ENCODE results near the gene FAM117A. TPM values are rescaled to one million over a fixed set of nuclear protein-coding genes. Genes with fewer than 3 reads are reported as not detected.
A peak's percentile ranks its signal among the peaks of the same experiment; 100 is the strongest.
"Not testable (repeated sequence)": the region's sequence is repeated elsewhere in the genome, so short reads cannot be mapped to it uniquely, and the experiment has no call there.

FAM117A gene
- polyA plus RNA-seq, 1 donor = 10.9 TPM

GRCh38 chr17:49677933-49678847 lies 85.7 kb downstream of the FAM117A start, which contains the start of gene SPOP:
Gene SPOP (minus strand): TSS chr17:49678097. CDS start chr17:49622810, 55,287 bp downstream.
- H3K36me3 ChIP-seq (ENCODE audit: control insufficient read depth, insufficient read depth, low read length) = peaks cover 2% of the 10 kb centered on the region
- peak within 1 kb of the TSS; percentile 94 for H3K27ac ChIP-seq (ENCODE audit: low read length)
- H3K4me1 ChIP-seq (ENCODE audit: control insufficient read depth, insufficient read depth, low read length) = peaks cover 8% of the 10 kb centered on the region
- H3K27me3 ChIP-seq (ENCODE audit: control insufficient read depth, insufficient read depth, low read length) = no peaks in the 10 kb centered on the region
- peak within 1 kb of the TSS; percentile 86 for H3K4me3 ChIP-seq (ENCODE audit: low read length)
- peaks cover 5% of the 10 kb centered on the region for H3K9me3 ChIP-seq (ENCODE audit: control insufficient read depth, low read depth, low read length)
- 5% methylated on average over 7 of the region's 53 CpGs for WGBS (ENCODE audit: insufficient coverage, low lambda C conversion rate)
- peak; percentile 99 to 100 for DNase-seq

- Histone ChIP-seq H3K27ac (ENCODE audit: low read length) (peak overlapping the region; percentile 94), H3K27me3 (ENCODE audit: control insufficient read depth, insufficient read depth, low read length) (no peaks in the 10 kb centered on the region), H3K4me1 (ENCODE audit: control insufficient read depth, insufficient read depth, low read length) (peaks cover 8% of the 10 kb centered on the region), H3K36me3 (ENCODE audit: control insufficient read depth, insufficient read depth, low read length) (peaks cover 6% of the 10 kb centered on the region), H3K4me3 (ENCODE audit: low read length) (peak overlapping the region; percentile 86), H3K9me3 (ENCODE audit: control insufficient read depth, low read depth, low read length) (peaks cover 5% of the 10 kb centered on the region)
- DNase-seq = peak; percentile 94 to 98
- WGBS (ENCODE audit: insufficient coverage, low lambda C conversion rate) = 0% methylated on average over 1 of the region's 34 CpGs
Observed at GRCh38 chr17:49677134-49677932, 86.6 kb downstream of the FAM117A start.

GRCh38 chr17:49676276-49676868 lies 87.6 kb downstream of the FAM117A start:
- peak in 1 of 2 donors; percentile 18 for DNase-seq
- peaks cover 8% of the 10 kb centered on the region for H3K4me1 ChIP-seq (ENCODE audit: control insufficient read depth, insufficient read depth, low read length)

GRCh38 chr17:49674507-49674906 lies 89.4 kb downstream of the FAM117A start:
- peaks cover 5% of the 10 kb centered on the region for H3K9me3 ChIP-seq (ENCODE audit: control insufficient read depth, low read depth, low read length)
- H3K27me3 ChIP-seq (ENCODE audit: control insufficient read depth, insufficient read depth, low read length) = no peaks in the 10 kb centered on the region
- no peak for DNase-seq
- H3K4me1 ChIP-seq (ENCODE audit: control insufficient read depth, insufficient read depth, low read length) = peaks cover 8% of the 10 kb centered on the region
- no peak overlapping the region for H3K4me3 ChIP-seq (ENCODE audit: low read length)
- H3K36me3 ChIP-seq (ENCODE audit: control insufficient read depth, insufficient read depth, low read length) = peaks cover 9% of the 10 kb centered on the region
- H3K27ac ChIP-seq (ENCODE audit: low read length) = no peak overlapping the region

More at GRCh38 chr17:49676276-49676868, 87.6 kb downstream of the FAM117A start:
- WGBS (ENCODE audit: insufficient coverage, low lambda C conversion rate) = 26% methylated on average over 3 of the region's 5 CpGs
- H3K27me3 ChIP-seq (ENCODE audit: control insufficient read depth, insufficient read depth, low read length) = no peaks in the 10 kb centered on the region
- peaks cover 6% of the 10 kb centered on the region for H3K36me3 ChIP-seq (ENCODE audit: control insufficient read depth, insufficient read depth, low read length)
- peaks cover 5% of the 10 kb centered on the region for H3K9me3 ChIP-seq (ENCODE audit: control insufficient read depth, low read depth, low read length)
- no peak overlapping the region for H3K27ac ChIP-seq (ENCODE audit: low read length)
- H3K4me3 ChIP-seq (ENCODE audit: low read length) = peak overlapping the region; percentile 86

- H3K27me3 ChIP-seq (ENCODE audit: control insufficient read depth, insufficient read depth, low read length); H3K27ac ChIP-seq (ENCODE audit: low read length); H3K36me3 ChIP-seq (ENCODE audit: control insufficient read depth, insufficient read depth, low read length); H3K4me3 ChIP-seq (ENCODE audit: low read length); H3K9me3 ChIP-seq (ENCODE audit: control insufficient read depth, low read depth, low read length); H3K4me1 ChIP-seq (ENCODE audit: control insufficient read depth, insufficient read depth, low read length); DNase-seq: not testable (repeated sequence)
- 100% methylated on average over 2 of the region's 6 CpGs for WGBS (ENCODE audit: insufficient coverage, low lambda C conversion rate)
Observed at GRCh38 chr17:49673679-49674078, 90.3 kb downstream of the FAM117A start.

- 90% methylated on average over 2 of the region's 4 CpGs for whole genome bisulfite sequencing (ENCODE audit: insufficient coverage, low lambda C conversion rate)
- Histone ChIP-seq H3K36me3 (ENCODE audit: control insufficient read depth, insufficient read depth, low read length) (peaks cover 15% of the 10 kb centered on the region), H3K4me1 (ENCODE audit: control insufficient read depth, insufficient read depth, low read length) (no peaks in the 10 kb centered on the region), H3K4me3 (ENCODE audit: low read length) (no peak overlapping the region), H3K27me3 (ENCODE audit: control insufficient read depth, insufficient read depth, low read length) (no peaks in the 10 kb centered on the region), H3K9me3 (ENCODE audit: control insufficient read depth, low read depth, low read length) (no peaks in the 10 kb centered on the region), H3K27ac (ENCODE audit: low read length) (no peak overlapping the region)
- no peak for DNase-seq
Observed at GRCh38 chr17:49670641-49671040, 93.3 kb downstream of the FAM117A start.

GRCh38 chr17:49670002-49670401 lies 93.9 kb downstream of the FAM117A start:
- H3K4me1 ChIP-seq (ENCODE audit: control insufficient read depth, insufficient read depth, low read length) = no peaks in the 10 kb centered on the region
- no peaks in the 10 kb centered on the region for H3K9me3 ChIP-seq (ENCODE audit: control insufficient read depth, low read depth, low read length)
- DNase-seq = no peak
- no peaks in the 10 kb centered on the region for H3K27me3 ChIP-seq (ENCODE audit: control insufficient read depth, insufficient read depth, low read length)
- no peak overlapping the region for H3K4me3 ChIP-seq (ENCODE audit: low read length)
- WGBS (ENCODE audit: insufficient coverage, low lambda C conversion rate) = 100% methylated on average over 1 of the region's 1 CpG
- H3K27ac ChIP-seq (ENCODE audit: low read length) = no peak overlapping the region
- peaks cover 14% of the 10 kb centered on the region for H3K36me3 ChIP-seq (ENCODE audit: control insufficient read depth, insufficient read depth, low read length)

GRCh38 chr17:49667854-49668253 lies 96.1 kb downstream of the FAM117A start:
- Histone ChIP-seq H3K9me3 (ENCODE audit: control insufficient read depth, low read depth, low read length) (no peaks in the 10 kb centered on the region), H3K4me3 (ENCODE audit: low read length) (no peak overlapping the region), H3K36me3 (ENCODE audit: control insufficient read depth, insufficient read depth, low read length) (peaks cover 21% of the 10 kb centered on the region), H3K27ac (ENCODE audit: low read length) (no peak overlapping the region), H3K27me3 (ENCODE audit: control insufficient read depth, insufficient read depth, low read length) (no peaks in the 10 kb centered on the region), H3K4me1 (ENCODE audit: control insufficient read depth, insufficient read depth, low read length) (no peaks in the 10 kb centered on the region)
- WGBS (ENCODE audit: insufficient coverage, low lambda C conversion rate) = 83% methylated on average over 1 of the region's 2 CpGs
- no peak for DNase-seq

GRCh38 chr17:49664706-49665211 lies 99.2 kb downstream of the FAM117A start:
- H3K4me1 ChIP-seq (ENCODE audit: control insufficient read depth, insufficient read depth, low read length) = no peaks in the 10 kb centered on the region
- 100% methylated on average over 2 of the region's 3 CpGs for WGBS (ENCODE audit: insufficient coverage, low lambda C conversion rate)

More at GRCh38 chr17:49664706-49665211, 99.2 kb downstream of the FAM117A start:
- no peak overlapping the region for H3K4me3 ChIP-seq (ENCODE audit: low read length)
- peaks cover 15% of the 10 kb centered on the region for H3K36me3 ChIP-seq (ENCODE audit: control insufficient read depth, insufficient read depth, low read length)
- no peak overlapping the region for H3K27ac ChIP-seq (ENCODE audit: low read length)
- H3K27me3 ChIP-seq (ENCODE audit: control insufficient read depth, insufficient read depth, low read length) = no peaks in the 10 kb centered on the region
- no peak for DNase-seq
- no peaks in the 10 kb centered on the region for H3K9me3 ChIP-seq (ENCODE audit: control insufficient read depth, low read depth, low read length)

Data from large intestine (tissue), 3 donors.